ENCODE data around the gene PRM3. TPM values are rescaled to one million over a fixed set of nuclear protein-coding genes. Genes with fewer than 3 reads are reported as not detected.

Gene PRM3, protein sequence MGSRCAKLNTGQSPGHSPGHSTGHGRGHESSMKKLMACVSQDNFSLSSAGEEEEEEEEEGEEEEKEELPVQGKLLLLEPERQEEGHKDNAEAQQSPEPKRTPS
- total RNA-seq: not detected in 2 replicates

DNA sequence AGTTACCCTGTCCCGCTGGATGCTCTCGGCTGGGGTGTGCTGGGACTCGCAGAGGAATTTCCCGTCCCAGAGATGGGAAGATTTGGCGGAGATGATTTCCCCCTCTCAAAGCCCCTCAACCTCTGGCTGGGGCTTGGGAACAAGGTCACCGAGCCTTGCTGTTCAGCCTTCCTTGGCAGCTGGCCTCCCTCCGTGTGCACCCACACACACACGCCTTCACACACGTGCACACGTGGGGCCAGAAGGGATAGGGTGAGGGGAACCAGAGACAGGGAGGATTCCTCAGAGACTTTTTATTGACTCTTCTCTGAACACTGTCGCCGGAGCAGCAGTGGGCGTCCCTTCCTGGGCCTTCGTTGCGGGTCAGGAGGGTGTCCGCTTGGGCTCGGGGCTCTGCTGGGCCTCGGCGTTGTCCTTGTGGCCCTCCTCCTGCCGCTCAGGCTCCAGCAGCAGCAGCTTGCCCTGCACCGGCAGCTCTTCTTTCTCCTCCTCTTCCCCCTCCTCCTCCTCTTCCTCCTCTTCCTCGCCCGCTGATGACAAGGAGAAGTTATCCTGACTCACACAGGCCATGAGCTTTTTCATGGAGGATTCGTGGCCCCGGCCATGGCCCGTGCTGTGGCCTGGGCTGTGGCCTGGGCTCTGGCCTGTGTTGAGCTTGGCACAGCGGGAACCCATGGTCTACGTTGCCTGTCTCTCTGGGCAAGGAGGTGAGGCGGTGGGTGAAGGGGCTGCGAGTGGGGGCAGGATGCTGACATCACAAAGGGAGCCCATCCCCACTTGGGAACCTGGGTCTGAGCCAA lies at the start of gene PRM3:
Gene PRM3 (minus strand): TSS at position 709 of the 800 bp plus-strand sequence. CDS start 34 bp downstream, at position 675.

DNA sequence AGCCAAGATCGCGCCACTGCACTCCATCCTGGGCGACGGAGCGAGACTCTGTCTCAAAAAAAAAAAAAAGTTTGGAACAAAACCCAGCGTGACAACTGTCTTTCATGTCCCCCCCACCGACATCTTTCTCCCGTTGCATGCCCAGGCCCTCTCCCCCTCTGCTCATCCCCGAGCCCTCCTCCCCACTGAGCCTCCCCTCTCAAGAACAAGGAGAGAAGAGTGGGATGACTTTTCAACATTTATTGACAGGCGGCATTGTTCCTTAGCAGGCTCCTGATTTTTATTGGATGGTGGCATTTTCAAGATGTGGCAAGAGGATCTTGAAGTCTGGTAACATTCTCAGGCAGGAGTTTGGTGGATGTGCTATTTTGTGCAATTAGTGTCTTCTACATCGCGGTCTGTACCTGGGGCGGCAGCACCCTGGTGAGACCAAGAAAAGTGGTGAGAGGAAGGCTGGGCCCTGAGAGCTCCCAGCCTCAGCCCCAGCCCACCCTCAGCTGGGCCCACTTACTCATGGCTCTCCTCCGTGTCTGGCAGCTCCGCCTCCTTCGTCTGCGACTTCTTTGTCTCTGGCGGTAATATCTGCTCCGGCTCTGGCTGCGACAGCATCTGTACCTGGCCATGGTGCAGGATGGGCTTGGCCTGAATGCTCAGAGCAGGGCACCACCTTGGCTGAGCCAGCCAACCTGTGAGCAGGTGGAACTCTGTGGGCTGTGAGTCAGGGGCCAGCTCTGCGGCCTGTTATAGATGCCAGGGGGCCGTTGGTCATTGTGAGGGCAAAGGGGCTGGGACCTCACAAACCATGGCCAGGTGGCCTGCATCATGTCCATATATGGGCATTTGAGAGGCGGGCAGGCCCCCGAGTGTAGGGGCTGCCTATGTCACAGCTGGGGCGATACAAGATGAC lies 7.4 kb upstream of the PRM3 start, which contains the start of gene PRM1:
Gene PRM1 (minus strand): TSS at position 715 of the 907 bp plus-strand sequence. CDS start 92 bp downstream, at position 623.

DNA sequence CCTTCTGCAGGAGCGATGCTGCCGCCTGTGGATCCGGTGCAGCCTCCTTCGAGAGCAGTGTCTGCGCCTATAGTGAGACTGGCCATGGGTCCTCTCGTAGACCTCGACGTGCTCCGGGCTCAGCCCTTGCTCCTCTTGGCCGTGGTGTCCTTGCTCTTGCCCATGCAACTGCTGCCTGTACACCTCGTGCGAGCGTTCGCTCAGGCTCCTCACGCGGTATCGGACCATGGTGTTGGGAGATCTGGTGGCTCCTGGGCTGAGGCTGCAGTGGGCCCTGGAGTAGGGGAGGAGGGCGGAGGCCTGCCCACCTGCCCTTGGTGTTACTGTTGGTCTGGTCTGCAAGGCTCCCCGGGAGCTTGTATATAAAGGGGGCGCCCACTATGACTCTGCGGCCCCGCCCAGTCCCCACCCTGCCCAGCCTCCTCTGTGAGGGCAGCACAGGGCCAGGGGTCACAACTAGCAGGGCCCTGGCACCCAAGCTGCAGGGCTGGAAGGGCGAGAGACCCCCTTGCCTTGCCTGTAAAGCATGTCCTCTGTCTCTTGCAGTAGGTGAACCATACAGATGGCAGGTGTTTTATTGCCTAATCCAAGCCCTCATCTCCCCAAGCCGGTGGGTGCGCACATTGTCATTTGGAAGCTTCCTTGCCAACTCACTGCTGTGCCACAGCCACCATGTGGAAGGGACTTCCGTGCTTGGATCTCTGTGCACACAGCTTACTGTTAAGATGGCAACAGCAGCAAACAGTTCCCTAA lies 2.9 kb upstream of the PRM3 start, which contains the start of gene PRM2:
Gene PRM2 (minus strand): TSS at position 338 of the 753 bp plus-strand sequence. CDS start 110 bp downstream, at position 228.

DNA sequence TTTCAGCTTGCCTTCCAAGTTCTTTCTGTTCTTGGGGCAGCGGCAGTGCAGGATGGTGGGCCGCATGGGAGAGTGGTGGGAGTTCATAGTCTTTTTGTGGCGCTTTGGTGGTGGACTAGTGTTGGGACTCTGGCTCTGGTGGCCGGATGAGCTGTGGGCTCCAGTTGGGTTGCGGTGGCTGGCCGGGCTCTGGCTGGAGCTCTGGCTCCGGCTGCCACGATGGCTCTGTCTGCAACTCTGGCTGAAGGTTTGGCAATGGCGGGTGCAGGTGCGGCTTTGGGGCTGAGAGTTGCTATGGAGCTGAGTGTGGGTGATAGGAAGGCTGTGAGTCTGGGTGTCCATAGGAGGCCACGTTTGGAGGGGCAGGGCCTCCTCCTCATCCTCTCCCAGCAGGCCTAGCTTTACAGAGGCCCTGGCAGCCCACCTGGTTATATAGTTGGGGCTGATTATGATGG lies 4.5 kb downstream of the PRM3 start, which contains the start of gene TNP2:
Gene TNP2 (minus strand): TSS at position 405 of the 455 bp plus-strand sequence. CDS start 63 bp downstream, at position 342.

DNA sequence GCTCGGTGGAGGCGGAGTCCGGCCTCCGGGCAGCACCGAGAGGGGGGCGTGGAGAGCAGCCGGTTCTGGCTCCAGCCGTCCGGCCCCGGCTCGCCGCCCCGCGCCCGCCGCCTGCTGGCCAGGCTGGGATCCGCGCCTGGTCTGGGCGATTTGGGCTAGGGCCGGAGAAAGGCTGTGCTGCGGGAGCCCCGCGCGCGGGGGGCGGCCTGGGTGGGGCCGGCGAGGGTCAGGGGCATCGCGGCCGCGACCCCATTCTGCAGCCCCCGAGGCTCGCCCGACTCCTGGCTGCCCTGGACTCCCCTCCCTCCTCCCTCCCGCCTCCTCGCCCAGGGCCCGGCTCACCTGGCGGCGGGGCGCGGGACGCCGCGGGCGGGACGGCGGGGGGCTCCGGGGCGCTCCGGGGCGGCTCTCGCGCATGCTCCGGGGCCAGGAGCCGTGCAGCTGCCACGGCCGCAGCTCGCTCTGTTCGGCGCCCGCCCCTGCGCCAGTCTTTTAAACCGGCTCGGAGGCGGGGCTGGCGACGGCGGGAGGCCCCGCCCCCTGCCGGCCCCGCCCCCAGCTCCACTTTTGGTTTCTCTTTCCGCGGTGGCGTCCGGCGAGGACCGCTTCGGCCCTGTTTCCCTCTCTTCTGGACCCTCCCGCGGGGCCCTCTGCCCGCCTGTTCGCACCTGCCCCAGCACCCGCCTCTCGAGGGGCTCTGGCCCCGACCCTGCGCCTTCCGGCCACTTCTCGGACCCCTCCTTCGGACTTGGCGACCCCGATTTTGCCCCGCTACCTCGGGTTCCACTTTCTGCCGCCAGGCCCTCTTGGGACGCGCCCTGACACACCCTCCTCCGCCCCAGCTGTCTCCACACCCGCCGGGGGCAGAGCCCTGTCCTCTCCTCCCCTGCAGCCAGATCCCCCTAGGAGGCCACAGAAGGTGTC lies 17.4 kb downstream of the PRM3 start, which contains the start of gene SOCS1:
Gene SOCS1 (minus strand): TSS at position 468 of the 924 bp plus-strand sequence. CDS start 726 bp downstream, outside the sequence.

Small RNA genes lying within 50 kb of the gene (small RNA-seq; reads per million reads assigned to genes)
- not detected for gene MIR548H2
- not detected for gene RF00019
- not detected for gene RF00554

Other genes with a start within 250 kb of the PRM3 start
- gene SOCS1, start 17.4 kb downstream of the PRM3 start, total RNA-seq: 2.8 and 5.2 TPM in 2 replicates
- not detected in 2 replicates for gene TNP2, start 4.3 kb downstream of the PRM3 start, total RNA-seq
- gene PRM2, start 2.9 kb upstream of the PRM3 start, total RNA-seq: not detected in 2 replicates
- not detected in 2 replicates for gene PRM1, start 7.7 kb upstream of the PRM3 start, total RNA-seq
- gene RMI2, start 71.8 kb upstream of the PRM3 start, total RNA-seq: 3.1 and 3.2 TPM in 2 replicates

All from hair follicle dermal papilla cell (primary cell).